MV-4-11 (cell line): ENCODE measurements around the gene VDR.

Source experiments
- DNase-seq: peaks from one replicate; lab custom pipeline; 2025; lab: John Stamatoyannopoulos, UW

VDR gene

GRCh38 chr12:47930634-47931033 lies 25.8 kb upstream of the VDR start:
- no peak for DNase-seq

- DNase-seq, result no peak
These were observed 22.6 kb upstream of the VDR start for GRCh38 chr12:47927346-47927745.

- no peak for DNase-seq
These were observed 17.1 kb upstream of the VDR start for GRCh38 chr12:47921907-47922306.

GRCh38 chr12:47920913-47921312 lies 16.1 kb upstream of the VDR start:
- DNase-seq, result no peak

- no peak for DNase-seq
These were observed 8.3 kb upstream of the VDR start for GRCh38 chr12:47913081-47913480.

GRCh38 chr12:47912556-47912955 lies 7.8 kb upstream of the VDR start:
- no peak for DNase-seq

GRCh38 chr12:47910981-47911380 lies 6.2 kb upstream of the VDR start:
- no peak for DNase-seq

GRCh38 chr12:47910486-47910885 lies 5.7 kb upstream of the VDR start:
- DNase-seq, result no peak

GRCh38 chr12:47909839-47910465 lies 5.2 kb upstream of the VDR start:
- no peak for DNase-seq

- DNase-seq, result no peak
These were observed 3.9 kb upstream of the VDR start for GRCh38 chr12:47908738-47909137.

GRCh38 chr12:47907851-47908454 lies 3.2 kb upstream of the VDR start:
- no peak for DNase-seq

- DNase-seq, result peak; percentile 79
These were observed 674 bp downstream of the VDR start for GRCh38 chr12:47903927-47904712.

GRCh38 chr12:47903151-47903611 lies 1.6 kb downstream of the VDR start:
- DNase-seq, result peak; percentile 48

- DNase-seq, result no peak
These were observed 2.6 kb downstream of the VDR start for GRCh38 chr12:47902131-47902639.

GRCh38 chr12:47901718-47902093 lies 3.1 kb downstream of the VDR start:
- no peak for DNase-seq

GRCh38 chr12:47901063-47901717 lies 3.6 kb downstream of the VDR start:
- DNase-seq, result peak; percentile 84

GRCh38 chr12:47900131-47901062 lies 4.4 kb downstream of the VDR start:
- peak; percentile 40 for DNase-seq

GRCh38 chr12:47899466-47899865 lies 5.3 kb downstream of the VDR start:
- no peak for DNase-seq

- no peak for DNase-seq
These were observed 8.2 kb downstream of the VDR start for GRCh38 chr12:47896633-47897032.

- DNase-seq, result no peak
These were observed 8.8 kb downstream of the VDR start for GRCh38 chr12:47896022-47896421.

GRCh38 chr12:47894652-47895051 lies 10.1 kb downstream of the VDR start:
- no peak for DNase-seq
